HG03565 (cell line): ENCODE results near the gene PPARG.

Experiments
- ATAC-seq: cut with Tn5 transposase; IDR thresholded peaks from one replicate; pipeline ENCODE4 v1.9.1; 2021; ENCODE audit warnings: mild to moderate bottlenecking, moderate library complexity; ENCODE audit not compliant: unreplicated experiment

Gene PPARG

GRCh38 chr3:12401208-12401607, 112.3 kb downstream of the PPARG start:
- ATAC-seq, result no peak

- no peak for ATAC-seq
Observed at GRCh38 chr3:12405432-12406272, 116.8 kb downstream of the PPARG start.

- no peak for ATAC-seq
Observed at GRCh38 chr3:12408984-12409683, 120.3 kb downstream of the PPARG start.

- ATAC-seq, result no peak
Observed at GRCh38 chr3:12409684-12410596, 121.1 kb downstream of the PPARG start.

- ATAC-seq, result no peak
Observed at GRCh38 chr3:12413721-12414255, 124.9 kb downstream of the PPARG start.

GRCh38 chr3:12415014-12415680, 126.3 kb downstream of the PPARG start:
- no peak for ATAC-seq

- ATAC-seq, result no peak
Observed at GRCh38 chr3:12416731-12417130, 127.9 kb downstream of the PPARG start.

- ATAC-seq, result no peak
Observed at GRCh38 chr3:12420393-12420792, 131.5 kb downstream of the PPARG start.

- no peak for ATAC-seq
Observed at GRCh38 chr3:12421132-12421531, 132.3 kb downstream of the PPARG start.

- no peak for ATAC-seq
Observed at GRCh38 chr3:12423131-12423530, 134.3 kb downstream of the PPARG start.

- ATAC-seq, result no peak
Observed at GRCh38 chr3:12423918-12424630, 135.2 kb downstream of the PPARG start.

GRCh38 chr3:12424635-12425319, 135.9 kb downstream of the PPARG start:
- no peak for ATAC-seq

- ATAC-seq, result no peak
Observed at GRCh38 chr3:12425850-12426579, 137.1 kb downstream of the PPARG start.

- no peak for ATAC-seq
Observed at GRCh38 chr3:12427551-12427950, 138.7 kb downstream of the PPARG start.

GRCh38 chr3:12428126-12428525, 139.3 kb downstream of the PPARG start:
- ATAC-seq, result no peak

- ATAC-seq, result no peak
Observed at GRCh38 chr3:12430086-12430485, 141.2 kb downstream of the PPARG start.

GRCh38 chr3:12433823-12434222, 145.0 kb downstream of the PPARG start:
- no peak for ATAC-seq

- no peak for ATAC-seq
Observed at GRCh38 chr3:12436514-12437220, 147.8 kb downstream of the PPARG start.
